Neural progenitor cell (in vitro differentiated cells): Measurements from ENCODE around the gene LAMA1.

Experiments used
- EZH2 ChIP-seq: fragments of 200-600 bp; sonication (generic); IDR thresholded peaks from 2 replicates; pipeline ENCODE4 v1.6.1; 2017; ENCODE audit warnings: antibody characterized with exemption, mild to moderate bottlenecking, moderate library complexity
- EZH2phosphoT487 ChIP-seq: fragments of 200-600 bp; sonication (generic); IDR thresholded peaks from 2 replicates; pipeline ENCODE4 v1.6.1; 2017; ENCODE audit warnings: antibody characterized with exemption
- TF ChIP-seq, protein P1 (sequence below): fragments of 200-600 bp; sonication (generic); IDR thresholded peaks from 2 replicates; pipeline ENCODE4 v1.5.1; 2017; ENCODE audit warnings: antibody characterized with exemption, mild to moderate bottlenecking

DNA sequence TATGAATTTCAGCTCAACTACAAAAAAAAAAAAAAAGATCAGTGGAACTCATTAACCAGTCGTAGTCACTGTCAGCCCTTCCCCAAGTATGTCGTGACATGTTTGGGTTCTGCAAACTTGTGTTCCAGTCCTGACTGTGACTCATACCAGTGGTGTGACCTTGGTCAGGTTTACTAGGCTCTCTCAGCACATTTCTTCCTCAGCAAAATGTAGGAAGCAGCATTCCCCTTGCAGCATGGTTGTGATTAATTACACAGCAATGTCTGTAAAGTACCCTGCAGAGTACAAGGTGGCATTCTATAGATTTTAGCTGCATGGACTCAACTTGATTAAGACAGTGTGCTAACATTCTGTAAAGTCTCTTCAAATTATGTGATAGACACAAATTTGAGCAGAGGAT lies 156.9 kb downstream of the LAMA1 start:
- TF ChIP-seq EZH2 = no peak
- TF ChIP-seq, protein P1, sequence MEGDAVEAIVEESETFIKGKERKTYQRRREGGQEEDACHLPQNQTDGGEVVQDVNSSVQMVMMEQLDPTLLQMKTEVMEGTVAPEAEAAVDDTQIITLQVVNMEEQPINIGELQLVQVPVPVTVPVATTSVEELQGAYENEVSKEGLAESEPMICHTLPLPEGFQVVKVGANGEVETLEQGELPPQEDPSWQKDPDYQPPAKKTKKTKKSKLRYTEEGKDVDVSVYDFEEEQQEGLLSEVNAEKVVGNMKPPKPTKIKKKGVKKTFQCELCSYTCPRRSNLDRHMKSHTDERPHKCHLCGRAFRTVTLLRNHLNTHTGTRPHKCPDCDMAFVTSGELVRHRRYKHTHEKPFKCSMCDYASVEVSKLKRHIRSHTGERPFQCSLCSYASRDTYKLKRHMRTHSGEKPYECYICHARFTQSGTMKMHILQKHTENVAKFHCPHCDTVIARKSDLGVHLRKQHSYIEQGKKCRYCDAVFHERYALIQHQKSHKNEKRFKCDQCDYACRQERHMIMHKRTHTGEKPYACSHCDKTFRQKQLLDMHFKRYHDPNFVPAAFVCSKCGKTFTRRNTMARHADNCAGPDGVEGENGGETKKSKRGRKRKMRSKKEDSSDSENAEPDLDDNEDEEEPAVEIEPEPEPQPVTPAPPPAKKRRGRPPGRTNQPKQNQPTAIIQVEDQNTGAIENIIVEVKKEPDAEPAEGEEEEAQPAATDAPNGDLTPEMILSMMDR = no peak
- TF ChIP-seq EZH2phosphoT487 = no peak
